ENCODE data around the gene HMGA1.
"Not testable (repeated sequence)": the region's sequence is repeated elsewhere in the genome, so short reads cannot be mapped to it uniquely, and the experiment has no call there.

HMGA1 gene

DNA sequence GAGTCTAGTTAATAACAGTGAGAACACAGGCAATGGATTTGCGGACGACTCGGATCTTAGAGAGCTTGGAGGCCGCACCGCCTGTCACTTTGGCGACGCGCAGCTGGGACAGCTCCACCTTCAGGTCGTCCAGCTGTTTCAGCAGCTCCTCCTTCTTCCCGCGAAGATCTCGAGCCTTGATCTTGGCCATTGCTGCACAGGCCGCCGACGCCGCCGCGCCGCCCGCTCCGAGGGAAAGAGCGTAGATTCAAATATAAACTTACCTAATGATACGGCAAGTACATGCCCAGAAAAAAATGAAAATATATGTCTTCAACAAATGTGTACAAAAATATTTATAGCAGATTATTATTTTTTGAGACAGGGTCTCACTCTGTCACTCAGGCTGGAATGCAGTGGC, 26.8 kb downstream of the HMGA1 start:
- DNase-seq, result not testable (repeated sequence)

- DNase-seq, result no peak
Measured at GRCh38 chr6:34267746-34268145, 31.1 kb downstream of the HMGA1 start.

DNA sequence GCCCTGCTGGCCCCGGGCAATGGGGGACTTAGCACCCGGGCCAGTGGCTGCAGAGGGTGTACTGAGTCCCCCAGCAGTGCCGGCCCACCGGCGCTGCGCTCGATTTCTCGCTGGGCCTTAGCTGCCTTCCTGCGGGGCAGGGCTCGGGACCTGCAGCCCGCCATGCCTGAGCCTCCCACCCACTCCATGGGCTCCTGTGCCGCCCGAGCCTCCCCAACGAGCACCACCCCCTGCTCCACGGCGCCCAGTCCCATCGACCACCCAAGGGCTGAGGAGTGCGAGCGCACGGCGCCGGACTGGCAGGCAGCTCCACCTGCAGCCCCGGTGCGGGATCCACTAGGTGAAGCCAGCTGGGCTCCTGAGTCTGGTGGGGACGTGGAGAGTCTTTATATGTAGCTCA, 32.5 kb downstream of the HMGA1 start:
- DNase-seq, result not testable (repeated sequence)

- DNase-seq, result not testable (repeated sequence)
Measured at GRCh38 chr6:34269658-34270341, 33.1 kb downstream of the HMGA1 start.

- DNase-seq, result no peak
Measured at GRCh38 chr6:34272013-34272926, 35.6 kb downstream of the HMGA1 start.

- no peak for DNase-seq
Measured at GRCh38 chr6:34273242-34273805, 36.7 kb downstream of the HMGA1 start.

GRCh38 chr6:34274129-34274528, 37.5 kb downstream of the HMGA1 start:
- no peak for DNase-seq

DNA sequence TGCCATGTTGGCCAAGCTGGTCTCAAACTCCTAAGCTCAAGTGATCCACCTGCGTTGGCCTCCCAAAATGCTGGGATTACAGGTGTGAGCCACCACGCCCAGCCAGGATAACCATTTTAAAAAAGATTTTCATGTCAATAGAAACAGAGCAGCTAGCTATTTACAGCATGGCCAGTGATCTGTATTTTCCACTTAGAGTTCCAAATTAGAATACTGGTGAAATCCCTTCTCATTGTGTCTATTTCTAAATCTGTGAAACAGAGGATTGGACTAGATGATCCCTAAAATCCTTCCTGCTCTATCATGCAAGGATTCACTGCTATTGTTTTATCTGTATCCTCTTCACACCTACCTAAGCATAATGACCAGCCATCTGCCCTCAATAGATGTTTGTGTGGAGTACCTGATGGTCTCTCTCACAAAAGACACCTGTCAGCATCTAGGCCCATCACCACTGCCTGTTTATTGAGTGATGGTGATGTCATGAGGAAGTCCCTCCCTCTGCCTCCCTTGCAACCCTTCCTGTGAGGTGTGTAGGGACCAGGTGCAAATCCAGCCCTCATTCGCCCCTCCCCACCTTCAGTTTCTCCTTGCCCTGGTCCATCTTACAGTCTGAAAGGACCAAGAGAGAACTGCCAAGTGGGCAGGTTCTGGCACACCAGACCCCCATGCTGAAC, 38.6 kb downstream of the HMGA1 start:
- DNase-seq, result no peak

DNA sequence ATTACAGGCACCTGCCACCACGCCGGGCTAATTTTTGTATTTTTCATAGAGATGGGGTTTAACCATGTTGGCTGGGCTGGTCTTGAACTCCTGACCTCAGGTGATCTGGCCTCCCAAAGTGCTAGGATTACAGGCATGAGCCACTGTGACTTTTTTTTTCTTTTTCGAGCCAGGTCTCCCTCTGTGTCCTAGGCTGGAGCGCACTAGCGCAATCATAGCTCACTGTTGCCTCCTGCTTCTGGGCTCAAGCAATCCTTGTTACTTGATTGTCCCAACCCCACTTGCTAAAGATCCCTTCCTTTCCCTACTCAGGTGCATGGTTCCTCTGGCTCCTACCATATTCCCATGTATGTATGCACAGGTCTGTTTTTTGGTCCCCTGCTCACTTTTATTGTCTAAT, 39.5 kb downstream of the HMGA1 start:
- no peak for DNase-seq

DNA sequence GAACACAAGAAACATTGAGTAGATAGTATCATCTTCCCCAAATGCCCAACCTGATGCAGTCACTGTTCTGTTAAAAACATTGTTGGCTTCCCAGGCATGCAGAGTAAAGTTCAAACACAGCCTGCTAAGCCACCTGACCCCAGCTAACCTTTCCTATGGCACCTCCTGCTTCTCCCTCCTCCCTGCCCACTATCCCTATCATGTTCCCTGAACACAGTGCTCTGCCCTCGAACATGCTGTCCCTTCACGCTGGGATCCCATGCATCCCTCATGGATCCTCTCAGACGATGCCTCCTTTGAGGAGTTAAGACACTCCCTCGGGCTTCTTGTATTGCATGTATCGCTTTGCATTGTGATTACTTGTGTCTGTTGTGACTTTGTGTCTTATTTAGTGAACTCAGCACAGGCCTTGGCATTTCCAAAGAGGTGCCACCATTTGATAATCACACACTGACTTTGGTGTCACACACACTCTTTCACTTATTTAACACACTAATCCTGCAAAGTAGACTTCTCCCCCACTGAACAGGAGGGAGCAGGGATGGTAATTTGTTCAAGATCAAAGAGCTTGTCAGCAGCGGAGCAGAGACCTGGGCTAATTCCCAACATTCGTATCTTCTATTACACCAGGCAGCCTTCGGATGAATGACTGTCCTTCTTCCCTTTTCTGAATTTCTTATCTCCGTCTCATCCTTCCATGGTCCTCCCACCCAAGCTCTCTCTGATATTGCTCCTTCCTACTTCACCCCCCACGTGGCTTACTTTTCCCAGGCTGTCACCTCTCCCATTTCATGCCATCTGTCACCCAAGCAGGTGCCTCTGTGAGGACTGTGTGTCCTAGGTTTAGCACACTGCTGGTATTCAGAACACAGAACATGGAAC, 40.4 kb downstream of the HMGA1 start:
- DNase-seq, result no peak

GRCh38 chr6:34277763-34278112, 41.1 kb downstream of the HMGA1 start:
- DNase-seq, result no peak

DNA sequence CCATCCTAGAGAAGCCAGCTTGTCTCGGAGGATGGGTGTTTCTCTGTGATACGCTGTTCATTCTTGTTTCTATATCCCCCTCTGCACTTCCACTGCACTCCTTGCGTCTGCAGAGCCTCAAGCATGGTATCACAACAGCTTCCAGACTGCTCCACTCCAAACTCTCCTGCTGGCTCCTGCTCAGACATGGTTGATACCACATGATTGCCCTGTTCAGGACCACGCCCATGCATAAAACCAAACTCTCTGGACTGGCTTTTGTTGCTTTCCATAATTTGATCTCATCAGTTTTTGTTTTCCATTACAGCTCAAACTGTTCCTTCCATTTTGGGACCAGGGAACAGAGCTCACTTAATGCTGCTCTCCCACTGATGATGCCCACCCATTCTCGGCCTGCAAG, 42.2 kb downstream of the HMGA1 start:
- DNase-seq, result no peak

DNA sequence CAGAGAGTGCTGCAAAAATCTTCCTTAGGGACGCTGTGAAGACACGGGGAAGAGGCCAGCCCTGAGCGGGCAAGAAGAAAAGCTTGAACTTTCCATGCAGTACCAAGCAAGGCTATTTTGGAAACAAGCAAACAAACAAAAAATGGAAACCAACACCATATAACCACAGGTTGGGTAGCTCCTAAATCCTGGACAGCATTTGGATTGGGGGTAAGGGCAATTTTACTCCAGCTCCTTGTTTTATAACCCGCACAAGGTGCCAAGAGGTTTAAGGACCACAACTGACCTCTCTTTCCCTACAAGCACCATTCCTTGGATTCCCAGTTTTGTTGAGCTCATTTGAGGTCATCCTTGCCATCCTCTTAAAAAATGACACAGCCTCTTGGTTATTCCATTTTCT, 43.5 kb downstream of the HMGA1 start:
- no peak for DNase-seq

DNA sequence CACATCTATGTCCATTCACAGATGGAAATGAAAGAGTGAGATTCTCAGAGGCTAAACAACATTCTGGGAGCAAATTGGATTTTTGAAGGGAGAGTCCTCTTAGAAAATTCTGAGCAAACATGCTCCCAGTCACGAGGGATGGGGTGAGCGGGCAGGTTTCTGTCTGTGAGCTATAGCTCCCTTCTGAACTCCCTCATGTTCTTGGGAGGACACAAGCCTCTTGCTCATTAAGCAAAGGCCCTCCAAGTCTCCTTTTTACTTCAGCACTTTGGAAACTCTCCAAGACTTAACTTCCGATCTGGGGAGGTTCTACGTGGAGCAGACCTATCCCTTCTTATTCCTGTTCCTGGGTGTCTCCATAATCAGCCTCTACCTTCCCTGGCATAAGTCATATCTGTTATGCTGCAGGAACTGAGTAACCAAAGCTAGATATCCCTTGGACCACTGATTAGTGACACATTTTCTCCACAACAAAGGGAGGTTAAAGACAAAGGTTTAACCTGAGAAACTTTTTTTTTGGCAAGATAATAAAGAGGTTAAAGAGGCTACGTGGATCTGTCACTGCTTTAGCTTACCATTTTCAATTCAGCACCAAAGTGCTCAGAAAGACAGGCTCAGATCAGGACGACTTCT, 45.1 kb downstream of the HMGA1 start:
- no peak for DNase-seq

GRCh38 chr6:34284563-34285447, 48.1 kb downstream of the HMGA1 start:
- DNase-seq, result peak; percentile 42 to 67

DNA sequence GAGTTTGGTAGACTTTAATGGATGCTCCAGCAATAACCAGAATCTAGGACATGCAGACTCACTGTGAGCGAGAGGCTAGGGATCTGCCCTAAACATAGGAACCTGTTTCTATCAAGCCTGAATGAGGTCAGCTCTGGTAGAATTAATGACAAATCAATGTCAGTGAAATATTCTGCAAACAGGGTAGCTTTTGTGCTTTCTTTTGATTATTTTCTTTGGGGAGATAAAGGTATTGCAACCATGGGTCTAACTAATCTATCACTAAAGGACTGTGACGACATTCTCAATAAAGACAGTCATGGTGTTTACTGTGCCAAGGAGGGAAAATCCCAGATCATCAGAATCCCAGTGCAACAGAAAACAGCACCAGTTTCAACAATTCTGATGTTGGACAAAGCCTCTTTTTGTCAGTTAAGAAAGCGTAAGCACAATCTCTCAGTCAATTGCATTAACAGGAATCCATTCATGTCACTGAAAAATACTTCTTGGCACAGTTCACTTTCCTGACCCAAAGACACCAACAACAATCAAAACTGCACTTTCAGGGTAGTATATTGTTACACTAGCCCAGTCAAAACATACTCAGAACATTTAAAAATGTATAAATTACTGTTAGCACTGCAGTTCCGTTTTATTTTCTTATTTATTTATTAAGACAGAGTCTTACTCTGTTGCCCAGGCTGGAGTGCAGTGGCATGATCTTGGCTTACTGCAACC, 48.9 kb downstream of the HMGA1 start:
- peak in 1 of 2 donors; percentile 59 for DNase-seq

- no peak for DNase-seq
Measured at GRCh38 chr6:34288581-34288980, 51.9 kb downstream of the HMGA1 start.

DNA sequence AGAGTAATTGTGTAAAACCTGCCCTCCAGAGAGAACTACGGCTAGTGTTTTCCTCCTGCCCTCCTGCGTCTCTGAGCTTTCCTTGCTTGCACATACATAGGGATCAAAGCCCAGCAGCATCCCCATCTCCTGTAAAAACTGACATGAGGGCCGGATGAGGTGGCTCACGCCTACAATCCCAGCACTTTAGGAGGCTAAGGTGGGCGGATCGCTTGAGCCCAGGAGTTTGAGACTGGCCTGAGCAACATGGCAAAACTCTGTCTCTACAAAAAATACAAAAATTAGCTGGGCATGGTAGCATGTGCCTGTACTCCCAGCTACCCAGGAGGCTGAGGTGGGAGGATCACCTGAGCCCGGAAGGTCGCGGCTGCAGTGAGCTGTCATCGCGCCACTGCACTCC, 52.5 kb downstream of the HMGA1 start:
- no peak for DNase-seq

DNA sequence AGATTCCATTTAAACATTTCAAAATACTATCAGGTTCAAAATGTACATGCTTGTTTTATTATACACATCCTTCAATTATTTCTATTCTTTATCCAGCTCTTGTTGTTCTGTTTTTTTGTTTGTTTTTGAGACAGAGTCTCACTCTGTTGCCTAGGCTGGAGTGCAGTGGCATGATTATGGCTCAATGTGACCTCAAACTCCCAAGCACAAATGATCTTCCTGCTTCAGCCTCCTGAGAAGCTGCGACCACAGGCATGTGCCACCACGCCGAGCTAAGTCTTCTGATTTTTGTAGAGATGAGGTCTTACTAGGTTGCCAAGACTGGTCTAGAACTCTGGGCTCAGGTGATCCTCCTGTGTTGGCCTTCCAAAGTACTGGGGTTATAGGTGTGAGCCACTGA, 56.3 kb downstream of the HMGA1 start:
- no peak for DNase-seq

GRCh38 chr6:34295721-34296120, 59.0 kb downstream of the HMGA1 start:
- no peak for DNase-seq

Measured in hippocampal formation (tissue), 2 donors.